Cardiac muscle cell (in vitro differentiated cells and primary cell): ENCODE measurements around the gene MIGA2. TPM values are rescaled to one million over a fixed set of nuclear protein-coding genes. Genes with fewer than 3 reads are reported as not detected.
A peak's percentile ranks its signal among the peaks of the same experiment; 100 is the strongest.

Experiments
- DNase-seq, 2 donors: peaks; one replicate each; pipeline versions ENCODE4 v3.0.0 to v3.0.0-alpha.2; 2010 to 2017; ENCODE audit warnings: low read depth in 1 of 2, low spot score in 1 of 2
- H3K27ac ChIP-seq: fragments of 200-600 bp; sonication (generic); 2 replicates; pipeline ENCODE4 v1.5.1; 2016
- H3K27me3 ChIP-seq: fragments of 200-600 bp; sonication (generic); 2 replicates; pipeline ENCODE4 v1.6.0; 2016; ENCODE audit warnings: control low read depth
- H3K36me3 ChIP-seq: fragments of 200-600 bp; sonication (generic); 2 replicates; pipeline ENCODE4 v1.5.1; 2016; ENCODE audit warnings: control low read depth
- H3K4me1 ChIP-seq: fragments of 200-600 bp; sonication (generic); 2 replicates; pipeline ENCODE4 v1.8.1; 2017; ENCODE audit warnings: low read depth, mild to moderate bottlenecking, mixed run types
- H3K4me3 ChIP-seq: fragments of 200-600 bp; sonication (generic); 2 replicates; pipeline ENCODE4 v1.5.1; 2016; ENCODE audit warnings: mild to moderate bottlenecking
- H3K9me3 ChIP-seq: fragments of 200-600 bp; sonication (generic); 2 replicates; pipeline ENCODE4 v1.5.1; 2017; ENCODE audit warnings: low read depth, mild to moderate bottlenecking, control low read depth
- polyA plus RNA-seq: library from polyadenylated mRNA; unstranded; fragments of >200 nt; fragmentation: Nextera tagmentation; extraction: Ambion mirVana; gene quantifications from 2 replicates; pipeline ENCODE4 v1.2.1, GENCODE V29; 2016
- total RNA-seq: library from RNA; depleted of rRNA; stranded (reverse); fragments of >200 nt; gene quantifications from 2 replicates; pipeline ENCODE4 v1.2.3, GENCODE V29; 2016
- TF ChIP-seq, protein P1 (sequence below): IDR thresholded peaks from 2 replicates; pipeline ENCODE4 v1.5.1; 2012; ENCODE audit warnings: low read depth, mild to moderate bottlenecking, low read length

MIGA2 gene
- total and polyA plus RNA-seq, 2 experiments from 2014 or later, result 48.7 to 69.8 TPM

DNA sequence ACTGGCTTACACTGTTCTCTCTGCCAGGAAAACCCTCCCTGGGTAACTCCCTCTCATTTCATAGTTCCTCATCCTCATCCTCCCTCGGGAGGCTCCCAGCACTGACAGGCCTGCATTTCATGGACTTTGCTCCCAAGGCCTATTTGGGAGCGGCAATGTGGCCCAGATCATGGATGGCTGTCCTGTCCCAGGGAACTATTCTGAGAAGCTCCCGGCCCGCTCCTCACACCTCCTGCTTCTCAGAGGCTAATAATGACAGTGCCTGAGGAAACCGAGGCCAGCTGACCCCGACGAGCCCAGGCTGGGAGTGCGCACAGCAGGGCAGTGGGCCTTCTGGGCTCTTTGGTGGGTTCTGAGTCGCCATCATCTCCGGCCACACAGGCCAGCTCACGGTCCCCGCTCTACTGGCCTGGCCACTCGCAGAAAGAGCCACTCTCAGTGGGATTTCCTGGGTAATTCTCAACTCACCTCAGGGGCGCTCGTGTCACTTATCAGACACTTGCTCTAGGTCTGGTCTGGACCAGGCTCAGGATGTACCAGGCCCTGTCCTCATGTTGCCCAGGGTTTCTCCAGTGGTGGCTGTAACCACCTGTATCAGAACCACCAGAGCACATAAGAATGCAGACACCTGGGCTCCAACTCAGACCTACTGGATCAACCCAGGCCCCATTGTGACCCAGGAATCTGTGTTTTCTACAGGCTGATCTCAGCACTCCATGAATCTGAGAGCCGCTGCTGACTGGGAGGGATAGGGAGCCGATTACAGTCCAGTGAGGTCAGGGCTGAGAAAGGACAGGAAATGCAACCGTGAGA, 42.5 kb downstream of the MIGA2 start:
- no peaks in the 10 kb centered on the region for H3K9me3 ChIP-seq
- H3K4me3 ChIP-seq, result no peak overlapping the region
- no peaks in the 10 kb centered on the region for H3K27me3 ChIP-seq
- peaks cover 6% of the 10 kb centered on the region for H3K4me1 ChIP-seq
- TF ChIP-seq, protein P1, sequence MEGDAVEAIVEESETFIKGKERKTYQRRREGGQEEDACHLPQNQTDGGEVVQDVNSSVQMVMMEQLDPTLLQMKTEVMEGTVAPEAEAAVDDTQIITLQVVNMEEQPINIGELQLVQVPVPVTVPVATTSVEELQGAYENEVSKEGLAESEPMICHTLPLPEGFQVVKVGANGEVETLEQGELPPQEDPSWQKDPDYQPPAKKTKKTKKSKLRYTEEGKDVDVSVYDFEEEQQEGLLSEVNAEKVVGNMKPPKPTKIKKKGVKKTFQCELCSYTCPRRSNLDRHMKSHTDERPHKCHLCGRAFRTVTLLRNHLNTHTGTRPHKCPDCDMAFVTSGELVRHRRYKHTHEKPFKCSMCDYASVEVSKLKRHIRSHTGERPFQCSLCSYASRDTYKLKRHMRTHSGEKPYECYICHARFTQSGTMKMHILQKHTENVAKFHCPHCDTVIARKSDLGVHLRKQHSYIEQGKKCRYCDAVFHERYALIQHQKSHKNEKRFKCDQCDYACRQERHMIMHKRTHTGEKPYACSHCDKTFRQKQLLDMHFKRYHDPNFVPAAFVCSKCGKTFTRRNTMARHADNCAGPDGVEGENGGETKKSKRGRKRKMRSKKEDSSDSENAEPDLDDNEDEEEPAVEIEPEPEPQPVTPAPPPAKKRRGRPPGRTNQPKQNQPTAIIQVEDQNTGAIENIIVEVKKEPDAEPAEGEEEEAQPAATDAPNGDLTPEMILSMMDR, result no peak
- no peak for DNase-seq
- no peak overlapping the region for H3K27ac ChIP-seq
- H3K36me3 ChIP-seq, result no peaks in the 10 kb centered on the region

DNA sequence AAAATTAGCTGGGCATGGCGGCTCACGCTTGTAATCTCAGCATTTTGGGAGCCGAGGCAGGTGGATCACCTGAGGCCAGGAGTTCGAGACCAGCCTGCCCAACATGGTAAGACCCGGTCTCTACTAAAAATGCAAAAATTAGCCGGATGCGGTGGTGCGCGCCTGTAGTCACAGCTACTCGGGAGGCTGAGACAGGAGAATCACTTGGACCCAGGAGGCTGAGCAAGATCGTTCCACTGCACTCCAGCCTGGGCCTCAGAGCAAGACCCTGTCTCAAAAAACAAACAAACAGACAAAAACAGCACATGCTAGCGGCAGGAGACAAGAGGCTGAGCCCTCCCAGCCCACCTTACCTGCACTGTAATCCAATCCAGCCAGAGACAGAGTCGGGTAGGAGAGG, 43.4 kb downstream of the MIGA2 start:
- no peaks in the 10 kb centered on the region for H3K36me3 ChIP-seq

DNA sequence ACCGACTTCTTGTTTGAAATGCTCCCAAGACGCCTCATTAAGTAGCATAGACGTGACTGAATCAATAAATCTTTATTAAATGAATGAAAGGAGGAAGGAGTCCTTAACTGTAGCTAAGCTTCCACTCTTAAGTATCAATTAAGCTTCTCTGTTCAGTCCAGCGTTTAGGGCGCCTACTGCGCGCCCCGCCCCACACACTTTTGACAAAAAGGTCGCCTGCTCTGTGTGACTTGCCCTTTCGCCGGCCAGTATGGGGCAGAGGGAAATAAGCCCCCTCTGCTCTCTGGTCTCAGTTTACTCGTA, 43.8 kb downstream of the MIGA2 start:
- DNase-seq, result no peak
- Histone ChIP-seq H3K27ac (peak overlapping the region; percentile 46), H3K4me3 (peak overlapping the region; percentile 71), H3K9me3 (no peaks in the 10 kb centered on the region), H3K4me1 (peaks cover 6% of the 10 kb centered on the region), H3K36me3 (no peaks in the 10 kb centered on the region), H3K27me3 (no peaks in the 10 kb centered on the region)
- TF ChIP-seq, protein P1, result no peak

More for the DNA sequence above, 43.4 kb downstream of the MIGA2 start:
- no peak for DNase-seq
- Histone ChIP-seq H3K4me3 (peak overlapping the region; percentile 71), H3K4me1 (peaks cover 6% of the 10 kb centered on the region), H3K27ac (no peak overlapping the region), H3K9me3 (no peaks in the 10 kb centered on the region), H3K27me3 (no peaks in the 10 kb centered on the region)
- TF ChIP-seq, protein P1, result no peak

DNA sequence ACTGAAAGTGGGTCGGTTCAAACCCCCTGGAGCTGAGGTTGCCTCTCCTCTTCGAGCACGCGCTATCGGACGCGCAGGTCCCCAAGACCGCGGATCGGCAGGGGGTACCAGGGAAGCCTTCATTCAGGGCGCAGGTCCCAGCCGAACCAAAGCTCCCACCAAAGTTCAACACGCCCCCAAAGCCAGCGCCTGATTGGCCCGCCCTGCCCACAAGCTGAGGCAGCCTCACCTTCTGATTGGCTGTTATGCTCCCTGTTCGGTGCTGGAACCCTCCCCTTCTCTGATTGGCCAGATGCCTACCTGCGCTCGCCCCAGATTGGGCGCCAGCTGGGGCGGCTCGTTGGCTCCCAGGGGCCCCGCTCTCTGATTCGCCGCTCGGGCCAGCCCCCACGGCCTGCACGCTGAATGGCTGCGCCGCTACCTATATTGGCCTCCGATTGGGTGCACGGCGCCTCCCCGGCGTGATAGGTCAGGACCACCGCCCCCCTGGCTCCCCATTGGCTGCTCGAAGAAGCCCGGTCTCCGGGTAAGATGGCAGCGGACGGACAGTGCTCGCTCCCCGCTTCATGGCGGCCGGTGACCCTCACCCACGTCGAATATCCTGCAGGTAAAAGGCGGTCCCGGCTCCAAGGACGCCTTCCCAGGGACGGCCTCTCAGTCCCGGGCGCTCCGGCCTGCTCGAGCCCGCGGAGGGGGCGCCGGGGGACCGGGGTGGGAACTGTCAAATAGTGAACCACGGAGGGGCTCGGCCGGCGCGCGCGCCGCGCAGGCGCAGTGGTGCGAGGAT, 44.4 kb downstream of the MIGA2 start, which contains the start of gene DOLPP1:
TSS of gene DOLPP1 (plus strand) at position 511 of the 787 bp plus-strand sequence. CDS start at position 532, 21 bp downstream.
- peak; percentile 99 to 100 for DNase-seq
- TF ChIP-seq, protein P1, result no peak
- peaks cover 2% of the 10 kb centered on the region for H3K36me3 ChIP-seq
- no peaks in the 10 kb centered on the region for H3K9me3 ChIP-seq
- peaks cover 6% of the 10 kb centered on the region for H3K4me1 ChIP-seq
- H3K4me3 ChIP-seq, result peak within 1 kb of the TSS; percentile 71
- peak within 1 kb of the TSS; percentile 85 for H3K27ac ChIP-seq
- H3K27me3 ChIP-seq, result no peaks in the 10 kb centered on the region

DNA sequence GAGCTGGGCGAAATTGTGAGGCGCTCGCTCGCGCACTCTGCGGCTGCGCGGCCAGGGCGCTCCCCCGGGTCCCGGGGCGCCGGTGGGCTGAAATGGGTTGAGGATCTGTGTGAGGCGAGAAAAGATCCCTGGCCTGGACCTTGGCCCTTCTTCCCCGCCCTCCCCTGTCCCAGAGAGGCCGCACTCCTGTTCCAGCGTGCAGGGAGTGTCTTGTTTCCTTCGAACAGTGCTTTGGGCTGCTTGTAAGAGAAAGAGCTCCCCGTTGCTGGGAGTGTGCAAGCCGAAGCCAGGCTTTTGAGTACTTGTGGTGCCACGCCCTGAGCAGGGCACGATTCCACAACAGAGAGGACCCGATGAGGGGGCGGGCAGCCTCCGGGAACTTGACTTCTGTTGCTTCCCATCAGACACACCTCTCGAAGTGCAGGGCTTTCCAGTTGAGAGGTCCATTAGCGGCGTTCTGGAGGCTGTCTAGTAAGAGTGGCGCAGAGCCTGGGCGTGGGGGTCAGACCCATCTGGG, 45.0 kb downstream of the MIGA2 start:
- peak overlapping the region; percentile 54 for H3K4me3 ChIP-seq
- no peak for DNase-seq
- peaks cover 6% of the 10 kb centered on the region for H3K36me3 ChIP-seq
- H3K27ac ChIP-seq, result peak overlapping the region; percentile 85
- TF ChIP-seq, protein P1, result no peak
- no peaks in the 10 kb centered on the region for H3K27me3 ChIP-seq
- no peaks in the 10 kb centered on the region for H3K9me3 ChIP-seq
- H3K4me1 ChIP-seq, result peaks cover 6% of the 10 kb centered on the region
